SU-DHL-6 (cell line): ENCODE data around the gene SMAD3.

Experiments used
- EZH2phosphoT487 ChIP-seq: fragments of 200-600 bp; sonication (generic), shearing (Covaris generic); conservative IDR thresholded peaks from 2 replicates; pipeline ENCODE4 v1.6.1; 2018; ENCODE audit warnings: mild to moderate bottlenecking, antibody characterized with exemption, low read length, moderate library complexity, mixed read lengths
- TF ChIP-seq, protein P1 (sequence below): fragments of 200-600 bp; sonication (generic); IDR thresholded peaks from one replicate; pipeline ENCODE4 v1.5.1; 2017; ENCODE audit warnings: antibody characterized with exemption, mild to moderate bottlenecking, low read length, moderate library complexity; ENCODE audit not compliant: insufficient read depth, poor library complexity, severe bottlenecking

- TF ChIP-seq, protein P1, sequence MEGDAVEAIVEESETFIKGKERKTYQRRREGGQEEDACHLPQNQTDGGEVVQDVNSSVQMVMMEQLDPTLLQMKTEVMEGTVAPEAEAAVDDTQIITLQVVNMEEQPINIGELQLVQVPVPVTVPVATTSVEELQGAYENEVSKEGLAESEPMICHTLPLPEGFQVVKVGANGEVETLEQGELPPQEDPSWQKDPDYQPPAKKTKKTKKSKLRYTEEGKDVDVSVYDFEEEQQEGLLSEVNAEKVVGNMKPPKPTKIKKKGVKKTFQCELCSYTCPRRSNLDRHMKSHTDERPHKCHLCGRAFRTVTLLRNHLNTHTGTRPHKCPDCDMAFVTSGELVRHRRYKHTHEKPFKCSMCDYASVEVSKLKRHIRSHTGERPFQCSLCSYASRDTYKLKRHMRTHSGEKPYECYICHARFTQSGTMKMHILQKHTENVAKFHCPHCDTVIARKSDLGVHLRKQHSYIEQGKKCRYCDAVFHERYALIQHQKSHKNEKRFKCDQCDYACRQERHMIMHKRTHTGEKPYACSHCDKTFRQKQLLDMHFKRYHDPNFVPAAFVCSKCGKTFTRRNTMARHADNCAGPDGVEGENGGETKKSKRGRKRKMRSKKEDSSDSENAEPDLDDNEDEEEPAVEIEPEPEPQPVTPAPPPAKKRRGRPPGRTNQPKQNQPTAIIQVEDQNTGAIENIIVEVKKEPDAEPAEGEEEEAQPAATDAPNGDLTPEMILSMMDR: no peak
- no peak for TF ChIP-seq EZH2phosphoT487
These were observed 177.3 kb downstream of the SMAD3 start for GRCh38 chr15:67242708-67243111.
